C4-2B (cell line): ENCODE data around the gene LATS2.

ENCODE experiments used
- ZFX ChIP-seq: fragments of 450-650 bp; IDR thresholded peaks from 2 replicates; pipeline ENCODE4 v1.6.1; 2017
- TF ChIP-seq, protein P1 (sequence below): fragments of 450-650 bp; conservative IDR thresholded peaks from 2 replicates; pipeline ENCODE4 v1.5.1; 2017; ENCODE audit warnings: mild to moderate bottlenecking

DNA sequence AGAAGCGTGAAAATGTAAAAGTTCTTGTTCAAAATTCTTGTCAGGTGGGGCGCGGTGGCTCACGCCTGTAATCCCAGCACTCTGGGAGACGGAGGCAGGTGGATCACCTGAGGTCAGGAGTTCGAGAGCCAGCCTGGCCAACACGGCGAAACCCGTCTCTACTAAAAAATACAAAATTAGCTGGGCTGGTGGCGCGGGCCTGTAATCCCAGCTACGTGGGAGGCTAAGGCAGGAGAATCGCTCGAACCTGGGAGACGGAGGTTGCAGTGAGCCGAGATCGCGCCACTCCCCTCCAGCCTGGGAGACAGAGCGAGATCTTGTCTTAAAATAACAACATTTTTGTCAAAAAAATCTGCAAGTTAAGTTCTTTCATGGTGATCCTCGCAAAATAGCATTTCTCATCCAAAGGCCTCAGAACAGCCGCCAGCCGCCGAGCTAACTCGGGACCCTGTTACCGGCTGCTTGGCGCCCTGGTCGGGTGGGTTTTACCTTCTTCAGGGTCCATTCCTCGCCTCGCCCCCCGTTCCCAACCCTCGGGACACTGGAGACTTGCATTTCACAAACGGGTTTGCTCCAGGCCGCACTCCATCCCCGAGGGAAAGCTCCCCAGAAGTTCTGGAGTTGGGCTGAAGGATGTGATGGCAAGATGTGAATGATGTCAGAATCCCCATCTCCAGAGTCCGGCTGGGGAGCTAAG lies 1.6 kb downstream of the LATS2 start:
- TF ChIP-seq, protein P1, sequence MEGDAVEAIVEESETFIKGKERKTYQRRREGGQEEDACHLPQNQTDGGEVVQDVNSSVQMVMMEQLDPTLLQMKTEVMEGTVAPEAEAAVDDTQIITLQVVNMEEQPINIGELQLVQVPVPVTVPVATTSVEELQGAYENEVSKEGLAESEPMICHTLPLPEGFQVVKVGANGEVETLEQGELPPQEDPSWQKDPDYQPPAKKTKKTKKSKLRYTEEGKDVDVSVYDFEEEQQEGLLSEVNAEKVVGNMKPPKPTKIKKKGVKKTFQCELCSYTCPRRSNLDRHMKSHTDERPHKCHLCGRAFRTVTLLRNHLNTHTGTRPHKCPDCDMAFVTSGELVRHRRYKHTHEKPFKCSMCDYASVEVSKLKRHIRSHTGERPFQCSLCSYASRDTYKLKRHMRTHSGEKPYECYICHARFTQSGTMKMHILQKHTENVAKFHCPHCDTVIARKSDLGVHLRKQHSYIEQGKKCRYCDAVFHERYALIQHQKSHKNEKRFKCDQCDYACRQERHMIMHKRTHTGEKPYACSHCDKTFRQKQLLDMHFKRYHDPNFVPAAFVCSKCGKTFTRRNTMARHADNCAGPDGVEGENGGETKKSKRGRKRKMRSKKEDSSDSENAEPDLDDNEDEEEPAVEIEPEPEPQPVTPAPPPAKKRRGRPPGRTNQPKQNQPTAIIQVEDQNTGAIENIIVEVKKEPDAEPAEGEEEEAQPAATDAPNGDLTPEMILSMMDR, result no peak
- no peak for TF ChIP-seq ZFX
